DOHH2 (cell line): ENCODE results near the gene PDE10A.

Experiments used
- EZH2phosphoT487 ChIP-seq: fragments of 200-600 bp; sonication (generic); IDR thresholded peaks from 2 replicates; pipeline ENCODE4 v1.6.1; 2017; ENCODE audit warnings: borderline replicate concordance, mild to moderate bottlenecking, antibody characterized with exemption, low read length, moderate library complexity, mixed read lengths
- TF ChIP-seq, protein P1 (sequence below): fragments of 200-600 bp; sonication (generic); IDR thresholded peaks from one replicate; pipeline ENCODE4 v1.5.1; 2014; ENCODE audit warnings: antibody characterized with exemption, mild to moderate bottlenecking, low read depth, low read length; ENCODE audit not compliant: poor library complexity, severe bottlenecking

DNA sequence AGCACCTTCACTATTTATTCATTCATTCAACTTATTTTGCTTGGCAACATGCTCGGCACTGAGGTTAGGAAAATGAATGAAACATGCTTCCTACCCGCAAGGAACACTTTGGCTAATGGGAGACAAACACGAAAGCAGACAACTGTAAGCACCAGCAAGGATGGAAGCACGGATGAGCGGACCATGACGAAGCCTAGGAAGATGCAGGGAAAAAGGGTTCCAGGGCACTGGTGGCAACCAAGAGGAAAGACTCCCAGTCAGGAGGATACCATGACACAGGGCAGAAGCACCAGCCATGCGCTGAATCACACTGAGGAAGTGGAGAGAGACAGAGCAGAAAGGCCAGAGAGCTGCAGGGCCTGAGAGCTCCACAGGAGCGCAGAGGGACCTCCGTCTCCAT lies 9.8 kb downstream of the PDE10A start:
- TF ChIP-seq EZH2phosphoT487 = no peak
- TF ChIP-seq, protein P1, sequence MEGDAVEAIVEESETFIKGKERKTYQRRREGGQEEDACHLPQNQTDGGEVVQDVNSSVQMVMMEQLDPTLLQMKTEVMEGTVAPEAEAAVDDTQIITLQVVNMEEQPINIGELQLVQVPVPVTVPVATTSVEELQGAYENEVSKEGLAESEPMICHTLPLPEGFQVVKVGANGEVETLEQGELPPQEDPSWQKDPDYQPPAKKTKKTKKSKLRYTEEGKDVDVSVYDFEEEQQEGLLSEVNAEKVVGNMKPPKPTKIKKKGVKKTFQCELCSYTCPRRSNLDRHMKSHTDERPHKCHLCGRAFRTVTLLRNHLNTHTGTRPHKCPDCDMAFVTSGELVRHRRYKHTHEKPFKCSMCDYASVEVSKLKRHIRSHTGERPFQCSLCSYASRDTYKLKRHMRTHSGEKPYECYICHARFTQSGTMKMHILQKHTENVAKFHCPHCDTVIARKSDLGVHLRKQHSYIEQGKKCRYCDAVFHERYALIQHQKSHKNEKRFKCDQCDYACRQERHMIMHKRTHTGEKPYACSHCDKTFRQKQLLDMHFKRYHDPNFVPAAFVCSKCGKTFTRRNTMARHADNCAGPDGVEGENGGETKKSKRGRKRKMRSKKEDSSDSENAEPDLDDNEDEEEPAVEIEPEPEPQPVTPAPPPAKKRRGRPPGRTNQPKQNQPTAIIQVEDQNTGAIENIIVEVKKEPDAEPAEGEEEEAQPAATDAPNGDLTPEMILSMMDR = no peak
